ENCODE results near the gene HEG1.

DNA sequence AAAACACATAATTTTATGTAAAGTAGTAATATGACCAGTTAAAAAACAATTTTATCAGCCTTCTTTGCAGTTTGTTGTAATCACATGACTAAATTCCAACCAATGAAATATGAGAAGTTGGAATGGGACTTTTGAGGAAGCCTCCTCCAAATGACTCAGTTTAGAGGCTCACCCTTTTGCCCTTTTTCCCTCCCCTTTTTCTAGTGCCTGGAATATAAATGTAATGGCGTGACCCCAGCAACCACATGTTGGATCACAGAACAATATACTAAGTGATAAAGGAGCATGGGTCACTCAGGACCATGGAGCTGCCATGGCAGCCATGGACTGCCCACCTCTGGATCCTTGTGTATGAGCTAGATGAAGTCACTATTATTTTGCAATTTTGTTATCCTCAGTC, 48.8 kb upstream of the HEG1 start:
- TF ChIP-seq NCOR1 (IDR thresholded peaks at IDR 0.05; ENCODE audit: borderline replicate concordance, low read length) (no peak), FOSL1 (CRISPR knock-in tag; IDR thresholded peaks at IDR 0.05; ENCODE audit: borderline replicate concordance) (no peak)

All from HepG2 (cell line).